Lung microvascular endothelial cell (primary cell): ENCODE results near the gene DPP4. TPM values are rescaled to one million over a fixed set of nuclear protein-coding genes. Genes with fewer than 3 reads are reported as not detected.

Experiments used
- DNase-seq, 2 donors: peaks; one replicate each; pipeline versions ENCODE4 v3.0.0 to v3.0.0-alpha.2; 2010; ENCODE audit warnings: low read depth in 2 of 2
- total RNA-seq: library from RNA; depleted of rRNA; stranded (reverse); fragments of >200 nt; gene quantifications from 2 replicates; pipeline ENCODE4 v1.2.1, GENCODE V29; 2014

The DPP4 gene
- total RNA-seq, 1 donor from 2014 or later, result 79.6 TPM

- DNase-seq, result peak in 1 of 2 donors; percentile 12
Measured at GRCh38 chr2:162085090-162085891, 11.3 kb upstream of the DPP4 start.

GRCh38 chr2:162084536-162084935, 10.5 kb upstream of the DPP4 start:
- no peak for DNase-seq

- no peak for DNase-seq
Measured at GRCh38 chr2:162082681-162083080, 8.7 kb upstream of the DPP4 start.

- no peak for DNase-seq
Measured at GRCh38 chr2:162082036-162082435, 8.0 kb upstream of the DPP4 start.

- no peak for DNase-seq
Measured at GRCh38 chr2:162079514-162079913, 5.5 kb upstream of the DPP4 start.

- no peak for DNase-seq
Measured at GRCh38 chr2:162075689-162076132, 1.7 kb upstream of the DPP4 start.

GRCh38 chr2:162074928-162075688, 1.1 kb upstream of the DPP4 start:
- no peak for DNase-seq

- DNase-seq, result no peak
Measured at GRCh38 chr2:162074632-162074895, 549 bp upstream of the DPP4 start.

GRCh38 chr2:162072976-162073887, 783 bp downstream of the DPP4 start:
- peak in 1 of 2 donors; percentile 41 for DNase-seq

- DNase-seq, result peak in 1 of 2 donors; percentile 48
Measured at GRCh38 chr2:162072181-162072702, 1.8 kb downstream of the DPP4 start.

- DNase-seq, result peak; percentile 36
Measured at GRCh38 chr2:162071001-162071400, 3.0 kb downstream of the DPP4 start.

- no peak for DNase-seq
Measured at GRCh38 chr2:162070228-162070936, 3.6 kb downstream of the DPP4 start.

GRCh38 chr2:162069267-162069903, 4.6 kb downstream of the DPP4 start:
- no peak for DNase-seq

GRCh38 chr2:162067596-162067995, 6.4 kb downstream of the DPP4 start:
- no peak for DNase-seq

GRCh38 chr2:162065767-162066166, 8.2 kb downstream of the DPP4 start:
- DNase-seq, result no peak

GRCh38 chr2:162063899-162064298, 10.1 kb downstream of the DPP4 start:
- no peak for DNase-seq

- DNase-seq, result no peak
Measured at GRCh38 chr2:162063281-162063680, 10.7 kb downstream of the DPP4 start.

GRCh38 chr2:162062559-162062958, 11.5 kb downstream of the DPP4 start:
- DNase-seq, result no peak

- DNase-seq, result no peak
Measured at GRCh38 chr2:162061021-162061420, 13.0 kb downstream of the DPP4 start.

GRCh38 chr2:162060532-162060931, 13.5 kb downstream of the DPP4 start:
- no peak for DNase-seq
